Nephron progenitor cell (in vitro differentiated cells): ENCODE data around the gene WWOX.
A peak's percentile ranks its signal among the peaks of the same experiment; 100 is the strongest.

Experiments used
- DNase-seq: peaks from one replicate; pipeline ENCODE4 v3.0.0; 2021
- H3K27ac Mint-ChIP-seq: 2 replicates; pipeline ENCODE4 v1.8.0; 2021; ENCODE audit warnings: mild to moderate bottlenecking, moderate library complexity, mixed read lengths
- H3K27me3 Mint-ChIP-seq: 2 replicates; pipeline ENCODE4 v1.8.0; 2021; ENCODE audit warnings: mild to moderate bottlenecking, low read depth, mixed read lengths; ENCODE audit not compliant: poor library complexity
- H3K36me3 Mint-ChIP-seq: 2 replicates; pipeline ENCODE4 v1.8.0; 2021; ENCODE audit warnings: low read depth, mixed read lengths
- H3K4me1 Mint-ChIP-seq: 2 replicates; pipeline ENCODE4 v1.8.0; 2021; ENCODE audit warnings: mixed read lengths
- H3K4me3 Mint-ChIP-seq: 2 replicates; pipeline ENCODE4 v1.8.0; 2021; ENCODE audit warnings: mild to moderate bottlenecking, moderate library complexity, mixed read lengths
- H3K9me3 Mint-ChIP-seq: 2 replicates; pipeline ENCODE4 v1.8.0; 2021; ENCODE audit warnings: mild to moderate bottlenecking, moderate library complexity, mixed read lengths
- CTCF ChIP-seq: fragments of 200-600 bp; sonication (generic); IDR thresholded peaks from 2 replicates; pipeline ENCODE4 v1.5.0; 2021; ENCODE audit warnings: antibody characterized with exemption

Gene WWOX

GRCh38 chr16:79128706-79129105 lies 1029.3 kb downstream of the WWOX start:
- TF ChIP-seq CTCF, result no peak
- peaks cover 48% of the 10 kb centered on the region for H3K4me1 Mint-ChIP-seq
- peaks cover 3% of the 10 kb centered on the region for H3K27me3 Mint-ChIP-seq
- H3K9me3 Mint-ChIP-seq, result peaks cover 27% of the 10 kb centered on the region
- H3K27ac Mint-ChIP-seq, result no peak overlapping the region
- DNase-seq, result no peak
- no peak overlapping the region for H3K4me3 Mint-ChIP-seq
- peaks cover 10% of the 10 kb centered on the region for H3K36me3 Mint-ChIP-seq

GRCh38 chr16:79130616-79131015 lies 1031.2 kb downstream of the WWOX start:
- no peak for TF ChIP-seq CTCF
- peaks cover 3% of the 10 kb centered on the region for H3K27me3 Mint-ChIP-seq
- H3K36me3 Mint-ChIP-seq, result peaks cover 10% of the 10 kb centered on the region
- no peak overlapping the region for H3K27ac Mint-ChIP-seq
- no peak for DNase-seq
- peaks cover 27% of the 10 kb centered on the region for H3K9me3 Mint-ChIP-seq
- H3K4me3 Mint-ChIP-seq, result no peak overlapping the region
- H3K4me1 Mint-ChIP-seq, result peaks cover 42% of the 10 kb centered on the region

- H3K9me3 Mint-ChIP-seq, result peaks cover 27% of the 10 kb centered on the region
- H3K36me3 Mint-ChIP-seq, result peaks cover 10% of the 10 kb centered on the region
- no peak for TF ChIP-seq CTCF
- H3K27ac Mint-ChIP-seq, result no peak overlapping the region
- no peak overlapping the region for H3K4me3 Mint-ChIP-seq
- no peak for DNase-seq
- peaks cover 33% of the 10 kb centered on the region for H3K4me1 Mint-ChIP-seq
- no peaks in the 10 kb centered on the region for H3K27me3 Mint-ChIP-seq
These were observed 1032.0 kb downstream of the WWOX start for GRCh38 chr16:79131321-79132075.

GRCh38 chr16:79132701-79133100 lies 1033.2 kb downstream of the WWOX start:
- Mint-ChIP-seq H3K27ac (peak overlapping the region; percentile 44), H3K9me3 (peaks cover 27% of the 10 kb centered on the region), H3K4me1 (peaks cover 36% of the 10 kb centered on the region), H3K27me3 (no peaks in the 10 kb centered on the region), H3K36me3 (peaks cover 10% of the 10 kb centered on the region), H3K4me3 (no peak overlapping the region)
- TF ChIP-seq CTCF, result no peak
- DNase-seq, result no peak

GRCh38 chr16:79134300-79134699 lies 1034.8 kb downstream of the WWOX start:
- Mint-ChIP-seq H3K4me3 (no peak overlapping the region), H3K4me1 (peaks cover 48% of the 10 kb centered on the region), H3K27me3 (no peaks in the 10 kb centered on the region), H3K27ac (no peak overlapping the region), H3K9me3 (peaks cover 27% of the 10 kb centered on the region), H3K36me3 (peaks cover 10% of the 10 kb centered on the region)
- DNase-seq, result no peak
- TF ChIP-seq CTCF, result no peak

- no peak overlapping the region for H3K27ac Mint-ChIP-seq
- no peak for DNase-seq
- peaks cover 12% of the 10 kb centered on the region for H3K9me3 Mint-ChIP-seq
- peaks cover 69% of the 10 kb centered on the region for H3K4me1 Mint-ChIP-seq
- no peaks in the 10 kb centered on the region for H3K27me3 Mint-ChIP-seq
- TF ChIP-seq CTCF, result no peak
- H3K4me3 Mint-ChIP-seq, result no peak overlapping the region
- H3K36me3 Mint-ChIP-seq, result peaks cover 3% of the 10 kb centered on the region
These were observed 1037.5 kb downstream of the WWOX start for GRCh38 chr16:79136955-79137354.
